HepG2 (cell line): Measurements from ENCODE around the gene GDF2. TPM values are rescaled to one million over a fixed set of nuclear protein-coding genes. Genes with fewer than 3 reads are reported as not detected.

Source experiments
- ATAC-seq: fragments of 200-7000 bp; cut with Tn5 transposase; 3 replicates; pipeline ENCODE4 v1.9.1; 2020; ENCODE audit warnings: mild to moderate bottlenecking, moderate library complexity
- BruUV-seq: library from RNA; stranded (reverse); fragments of 400-500 nt; replicated peaks from 2 replicates; lab custom pipeline; 2021; lab: Mats Ljungman, UMichigan
- CTCF ChIA-PET: fragments of 300-600 bp; formaldehyde crosslinking; extraction: SDS; loops from one replicate; lab custom pipeline; 2021; ENCODE audit warnings: low total read pairs, inconsistent platforms, low intra/inter-chr PET ratio; lab: Yijun Ruan, JAX
- POLR2A ChIA-PET: fragments of 350-600 bp; sonication (Branson Sonifier 250); formaldehyde crosslinking; loops from one replicate; lab custom pipeline; 2020; ENCODE audit warnings: antibody characterized with exemption, inconsistent platforms; lab: Yijun Ruan, JAX
- DNase-seq: peaks from one replicate; pipeline ENCODE4 v3.0.0-alpha.2; 2015; ENCODE audit warnings: low spot score
- FAIRE-seq: peaks from 3 replicates; lab custom pipeline; 2011; peaks lifted over from hg19 to GRCh38; lab: Jason Lieb, UNC
- H2AFZ ChIP-seq: one replicate; pipeline ENCODE4 v1.6.1; 2011; ENCODE audit warnings: low read length, inconsistent platforms
- H3K27ac ChIP-seq: fragments of 300-600 bp; 3 replicates; pipeline ENCODE4 v1.8.0; 2011; ENCODE audit warnings: mixed run types, mild to moderate bottlenecking, mixed read lengths, low read length, inconsistent platforms; ENCODE audit not compliant: insufficient read depth; ENCODE audit errors: extremely low read length
- H3K27me3 ChIP-seq, 2 experiments: fragments of 200-600 bp in 1 of 2; 2 replicates in 1 of 2; 3 replicates in 1 of 2; pipeline versions ENCODE4 v1.6.0 to v1.8.0; 2011; ENCODE audit warnings: low read length in 2 of 2, mild to moderate bottlenecking in 2 of 2, moderate library complexity in 2 of 2, inconsistent platforms in 1 of 2; ENCODE audit not compliant: insufficient read depth in 2 of 2, control insufficient read depth in 1 of 2
- H3K36me3 ChIP-seq, 2 experiments: fragments of 200-600 bp in 1 of 2; replicated peaks in 1 of 2; 2 replicates in 1 of 2; 3 replicates in 1 of 2; pipeline versions ENCODE4 v1.5.1 to v1.8.0; 2011; ENCODE audit warnings: low read length in 2 of 2, inconsistent platforms in 1 of 2; ENCODE audit not compliant: insufficient read depth in 2 of 2, control insufficient read depth in 1 of 2
- H3K4me1 ChIP-seq: 2 replicates; pipeline ENCODE4 v1.5.1; 2012; ENCODE audit warnings: low read length, inconsistent platforms; ENCODE audit not compliant: insufficient read depth
- H3K4me2 ChIP-seq: 2 replicates; pipeline ENCODE4 v1.6.0; 2011; ENCODE audit warnings: low read depth, low read length, inconsistent platforms
- H3K4me3 ChIP-seq, 3 experiments: fragments of 200-600 bp in 1 of 3; sonication (generic), shearing (Covaris generic) in 1 of 3; replicated peaks in 1 of 3; 2 replicates each; pipeline ENCODE4 v1.5.1; 2011 to 2016; ENCODE audit warnings: low read length in 3 of 3, inconsistent platforms in 2 of 3, low read depth in 2 of 3, mild to moderate bottlenecking in 2 of 3, control low read depth in 1 of 3, mixed read lengths in 1 of 3; ENCODE audit not compliant: insufficient read depth in 1 of 3
- H3K79me2 ChIP-seq: one replicate; pipeline ENCODE4 v1.6.1; 2011; ENCODE audit warnings: low read length, inconsistent platforms; ENCODE audit not compliant: insufficient read depth
- H3K9ac ChIP-seq: 2 replicates; pipeline ENCODE4 v1.6.0; 2011; ENCODE audit warnings: mild to moderate bottlenecking, low read depth, low read length, inconsistent platforms; ENCODE audit not compliant: insufficient read depth
- H3K9me3 ChIP-seq: 2 replicates; pipeline ENCODE4 v1.5.1; 2012; ENCODE audit warnings: mild to moderate bottlenecking, low read length
- H4K20me1 ChIP-seq: 2 replicates; pipeline ENCODE4 v1.6.0; 2011; ENCODE audit warnings: inconsistent platforms, mild to moderate bottlenecking, low read length, moderate library complexity; ENCODE audit not compliant: insufficient read depth
- ELF4 ChIP-seq: sonication (generic); formaldehyde crosslinking; IDR thresholded peaks from 2 replicates; pipeline ENCODE4 v1.5.0; 2020; ENCODE audit warnings: missing genetic modification reagents, mild to moderate bottlenecking, moderate library complexity, borderline replicate concordance
- FOXJ3 ChIP-seq: sonication (generic); formaldehyde crosslinking; IDR thresholded peaks from 2 replicates; pipeline ENCODE4 v1.4.0; 2020; ENCODE audit warnings: missing genetic modification reagents, mild to moderate bottlenecking, borderline replicate concordance
- GATAD2A ChIP-seq: IDR thresholded peaks from 2 replicates; pipeline ENCODE4 v1.6.1; 2016
- ZNF609 ChIP-seq: sonication (generic); formaldehyde crosslinking; IDR thresholded peaks from 2 replicates; pipeline ENCODE4 v1.4.0; 2020; ENCODE audit warnings: mild to moderate bottlenecking, missing genetic modification reagents, borderline replicate concordance
- WGBS: methylation state at CpG from one replicate; pipeline ENCODE4 v1.1.6; 2017; ENCODE audit warnings: low lambda C conversion rate; 5-methylcytosine and 5-hydroxymethylcytosine counted together
- in situ Hi-C: cut with HindIII; loops from 2 replicates; pipeline ENCODE4 v1.10.0; 2017; ENCODE audit warnings: low pct_unique_long_range_greater_than_20kb; ENCODE audit not compliant: extremely low pct_ligation_motif_present
- intact Hi-C: fragments of 100-400 bp; cut with micrococcal nuclease; formaldehyde crosslinking; loops from one replicate; pipeline ENCODE4 v1.10.0; 2022; ENCODE audit not compliant: unreplicated experiment
- polyA plus RNA-seq, 8 experiments: library from polyadenylated mRNA; depleted of rRNA in 3 of 8; stranded (reverse) in 7 of 8; unstranded in 1 of 8; fragments of >200 nt; fragmentation: Illumina TruSeq in 4 of 8; extraction: Trizol in 4 of 8; gene quantifications; 2 replicates each; pipeline versions ENCODE4 v1.2.1 to v1.2.3, GENCODE V29; 2011 to 2016; ENCODE audit warnings: low read depth in 4 of 8, missing spikeins in 1 of 8, mixed read lengths in 1 of 8; ENCODE audit not compliant: insufficient read depth in 1 of 8
- total RNA-seq, 5 experiments: library from RNA; depleted of rRNA; stranded (reverse); fragments of >200 nt; fragmentation: Illumina TruSeq; extraction: Trizol; gene quantifications; 2 replicates each; pipeline ENCODE4 v1.2.3, GENCODE V29; 2016; ENCODE audit warnings: low read depth in 1 of 5

Gene GDF2
- total and polyA plus RNA-seq, 2 of the 13 experiments (the other 11 are each of a cell fraction or from before 2014, with no cell fraction given), result not detected

GRCh38 chr10:47347303-47347675 is 25.0 kb downstream of the GDF2 start:
- Histone ChIP-seq H3K4me2 (no peak overlapping the region), H2AFZ (no peak overlapping the region), H3K27me3 (peaks cover 5 to 15% of the 10 kb centered on the region in 2 experiments; a peak in 3 of 5 replicates), H3K9ac (no peak overlapping the region), H3K36me3 (no peaks in the 10 kb centered on the region), H4K20me1 (no peaks in the 10 kb centered on the region), H3K9me3 (no peaks in the 10 kb centered on the region), H3K27ac (no peak overlapping the region), H3K4me1 (no peaks in the 10 kb centered on the region), H3K79me2 (no peaks in the 10 kb centered on the region), H3K4me3 (no peak overlapping the region)
- BruUV-seq, result no TSS peak
- ChIA-PET CTCF (no interaction called here), POLR2A (no interaction called here)
- intact Hi-C loops (no loop called here), in situ Hi-C loops (no loop called here)
- FAIRE-seq, result no peak
- TF ChIP-seq ELF4 (CRISPR knock-in tag) (no peak), GATAD2A (no peak), FOXJ3 (CRISPR knock-in tag) (no peak), ZNF609 (CRISPR knock-in tag) (no peak)
- ATAC-seq, result no peak
- no peak for DNase-seq
- WGBS, result 6% methylated on average over 3 of the region's 4 CpGs
